K562 (cell line): ENCODE measurements around the gene CCL22.

Source experiments
- DACH1 ChIP-seq: fragments of 450-650 bp; IDR thresholded peaks from 2 replicates; pipeline ENCODE4 v1.6.1; 2018; ENCODE audit not compliant: partially characterized antibody
- EZH2 ChIP-seq: IDR thresholded peaks from 2 replicates; pipeline ENCODE4 v1.6.1; 2012; ENCODE audit warnings: low read depth, mild to moderate bottlenecking, inconsistent platforms, low read length, borderline replicate concordance
- FOXK1 ChIP-seq: sonication (generic); formaldehyde crosslinking; IDR thresholded peaks from 2 replicates; pipeline ENCODE4 v1.8.0; 2022; ENCODE audit warnings: missing genetic modification reagents, mild to moderate bottlenecking, borderline replicate concordance
- HDAC2 ChIP-seq: fragments of 450-650 bp; IDR thresholded peaks from 2 replicates; pipeline ENCODE4 v1.6.1; 2016; ENCODE audit warnings: mild to moderate bottlenecking
- MTF1 ChIP-seq: fragments of 250-450 bp; sonication (Bioruptor Pico); IDR thresholded peaks from 2 replicates; pipeline ENCODE4 v1.9.0; 2021; ENCODE audit warnings: moderate library complexity, mild to moderate bottlenecking, inconsistent platforms, borderline replicate concordance
- POLR2A ChIP-seq: fragments of 450-650 bp; conservative IDR thresholded peaks from 2 replicates; pipeline ENCODE4 v1.6.1; 2016
- SMAD1 ChIP-seq: fragments of 150-350 bp; IDR thresholded peaks from 2 replicates; pipeline ENCODE4 v1.6.1; 2014; ENCODE audit warnings: low read length, low read depth; ENCODE audit not compliant: partially characterized antibody
- SOX6 ChIP-seq: fragments of 450-650 bp; IDR thresholded peaks from 2 replicates; pipeline ENCODE4 v1.6.1; 2014; ENCODE audit warnings: mild to moderate bottlenecking
- TF ChIP-seq, protein P1 (sequence below): fragments of 250-450 bp; sonication (Bioruptor Pico); IDR thresholded peaks from 2 replicates; pipeline ENCODE4 v1.4.0; 2020; ENCODE audit warnings: mild to moderate bottlenecking, moderate library complexity
- TF ChIP-seq, protein P2 (sequence below): fragments of 150-350 bp; IDR thresholded peaks from 2 replicates; pipeline ENCODE4 v1.6.1; 2014; ENCODE audit warnings: low read depth, mild to moderate bottlenecking, low read length, borderline replicate concordance
- TF ChIP-seq, protein P3 (sequence below): sonication (generic); formaldehyde crosslinking; IDR thresholded peaks from 2 replicates; pipeline ENCODE4 v1.8.0; 2023; ENCODE audit warnings: mild to moderate bottlenecking, missing genetic modification reagents
- TF ChIP-seq, protein P4 (sequence below), 2 experiments: fragments of 450-650 bp in 1 of 2; sonication (generic) in 1 of 2; formaldehyde crosslinking; conservative IDR thresholded peaks; 2 replicates each; pipeline versions ENCODE4 v1.4.0 to v1.8.1; 2020 to 2022; ENCODE audit warnings: mild to moderate bottlenecking in 1 of 2, missing genetic modification reagents in 1 of 2
- TF ChIP-seq, protein P5 (sequence below), 3 experiments: IDR thresholded peaks in 2 of 3; conservative IDR thresholded peaks in 1 of 3; 2 replicates each; pipeline ENCODE4 v1.5.1; 2011 to 2012; ENCODE audit warnings: low read length in 3 of 3, mild to moderate bottlenecking in 3 of 3, control low read depth in 2 of 3, improper control_type of control experiment in 1 of 3, inconsistent platforms in 1 of 3, low read depth in 1 of 3, mixed read lengths in 1 of 3, moderate library complexity in 1 of 3; ENCODE audit not compliant: insufficient read depth in 2 of 3

DNA sequence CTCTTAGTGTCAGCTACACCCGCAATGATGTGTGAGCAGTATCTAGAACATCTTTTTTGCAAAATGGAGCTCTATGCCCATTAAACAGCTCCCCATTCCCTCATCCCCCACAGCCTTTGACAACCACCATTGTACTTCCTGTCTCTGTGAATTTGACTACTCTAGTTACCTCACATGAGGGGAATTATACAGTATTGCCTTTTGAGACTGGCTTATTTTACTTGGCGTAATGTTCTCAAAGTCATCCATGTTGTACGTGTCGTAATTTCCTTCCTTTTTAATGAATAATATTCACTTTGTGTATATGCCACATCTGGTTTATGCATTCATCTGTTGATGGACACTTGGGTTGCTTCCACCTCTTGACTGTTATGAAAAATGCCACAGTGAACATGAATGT is 23.2 kb upstream of the CCL22 start:
- TF ChIP-seq DACH1 (no peak), POLR2A (no peak), MTF1 (CRISPR knock-in tag) (no peak), EZH2 (no peak), FOXK1 (CRISPR knock-in tag) (no peak), SMAD1 (no peak), SOX6 (no peak), HDAC2 (no peak)
- TF ChIP-seq, protein P1, sequence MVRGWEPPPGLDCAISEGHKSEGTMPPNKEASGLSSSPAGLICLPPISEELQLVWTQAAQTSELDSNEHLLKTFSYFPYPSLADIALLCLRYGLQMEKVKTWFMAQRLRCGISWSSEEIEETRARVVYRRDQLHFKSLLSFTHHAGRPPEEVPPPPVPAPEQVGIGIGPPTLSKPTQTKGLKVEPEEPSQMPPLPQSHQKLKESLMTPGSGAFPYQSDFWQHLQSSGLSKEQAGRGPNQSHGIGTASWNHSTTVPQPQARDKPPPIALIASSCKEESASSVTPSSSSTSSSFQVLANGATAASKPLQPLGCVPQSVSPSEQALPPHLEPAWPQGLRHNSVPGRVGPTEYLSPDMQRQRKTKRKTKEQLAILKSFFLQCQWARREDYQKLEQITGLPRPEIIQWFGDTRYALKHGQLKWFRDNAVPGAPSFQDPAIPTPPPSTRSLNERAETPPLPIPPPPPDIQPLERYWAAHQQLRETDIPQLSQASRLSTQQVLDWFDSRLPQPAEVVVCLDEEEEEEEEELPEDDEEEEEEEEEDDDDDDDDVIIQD: no peak
- TF ChIP-seq, protein P2, sequence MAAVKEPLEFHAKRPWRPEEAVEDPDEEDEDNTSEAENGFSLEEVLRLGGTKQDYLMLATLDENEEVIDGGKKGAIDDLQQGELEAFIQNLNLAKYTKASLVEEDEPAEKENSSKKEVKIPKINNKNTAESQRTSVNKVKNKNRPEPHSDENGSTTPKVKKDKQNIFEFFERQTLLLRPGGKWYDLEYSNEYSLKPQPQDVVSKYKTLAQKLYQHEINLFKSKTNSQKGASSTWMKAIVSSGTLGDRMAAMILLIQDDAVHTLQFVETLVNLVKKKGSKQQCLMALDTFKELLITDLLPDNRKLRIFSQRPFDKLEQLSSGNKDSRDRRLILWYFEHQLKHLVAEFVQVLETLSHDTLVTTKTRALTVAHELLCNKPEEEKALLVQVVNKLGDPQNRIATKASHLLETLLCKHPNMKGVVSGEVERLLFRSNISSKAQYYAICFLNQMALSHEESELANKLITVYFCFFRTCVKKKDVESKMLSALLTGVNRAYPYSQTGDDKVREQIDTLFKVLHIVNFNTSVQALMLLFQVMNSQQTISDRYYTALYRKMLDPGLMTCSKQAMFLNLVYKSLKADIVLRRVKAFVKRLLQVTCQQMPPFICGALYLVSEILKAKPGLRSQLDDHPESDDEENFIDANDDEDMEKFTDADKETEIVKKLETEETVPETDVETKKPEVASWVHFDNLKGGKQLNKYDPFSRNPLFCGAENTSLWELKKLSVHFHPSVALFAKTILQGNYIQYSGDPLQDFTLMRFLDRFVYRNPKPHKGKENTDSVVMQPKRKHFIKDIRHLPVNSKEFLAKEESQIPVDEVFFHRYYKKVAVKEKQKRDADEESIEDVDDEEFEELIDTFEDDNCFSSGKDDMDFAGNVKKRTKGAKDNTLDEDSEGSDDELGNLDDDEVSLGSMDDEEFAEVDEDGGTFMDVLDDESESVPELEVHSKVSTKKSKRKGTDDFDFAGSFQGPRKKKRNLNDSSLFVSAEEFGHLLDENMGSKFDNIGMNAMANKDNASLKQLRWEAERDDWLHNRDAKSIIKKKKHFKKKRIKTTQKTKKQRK: no peak
- TF ChIP-seq, protein P3, sequence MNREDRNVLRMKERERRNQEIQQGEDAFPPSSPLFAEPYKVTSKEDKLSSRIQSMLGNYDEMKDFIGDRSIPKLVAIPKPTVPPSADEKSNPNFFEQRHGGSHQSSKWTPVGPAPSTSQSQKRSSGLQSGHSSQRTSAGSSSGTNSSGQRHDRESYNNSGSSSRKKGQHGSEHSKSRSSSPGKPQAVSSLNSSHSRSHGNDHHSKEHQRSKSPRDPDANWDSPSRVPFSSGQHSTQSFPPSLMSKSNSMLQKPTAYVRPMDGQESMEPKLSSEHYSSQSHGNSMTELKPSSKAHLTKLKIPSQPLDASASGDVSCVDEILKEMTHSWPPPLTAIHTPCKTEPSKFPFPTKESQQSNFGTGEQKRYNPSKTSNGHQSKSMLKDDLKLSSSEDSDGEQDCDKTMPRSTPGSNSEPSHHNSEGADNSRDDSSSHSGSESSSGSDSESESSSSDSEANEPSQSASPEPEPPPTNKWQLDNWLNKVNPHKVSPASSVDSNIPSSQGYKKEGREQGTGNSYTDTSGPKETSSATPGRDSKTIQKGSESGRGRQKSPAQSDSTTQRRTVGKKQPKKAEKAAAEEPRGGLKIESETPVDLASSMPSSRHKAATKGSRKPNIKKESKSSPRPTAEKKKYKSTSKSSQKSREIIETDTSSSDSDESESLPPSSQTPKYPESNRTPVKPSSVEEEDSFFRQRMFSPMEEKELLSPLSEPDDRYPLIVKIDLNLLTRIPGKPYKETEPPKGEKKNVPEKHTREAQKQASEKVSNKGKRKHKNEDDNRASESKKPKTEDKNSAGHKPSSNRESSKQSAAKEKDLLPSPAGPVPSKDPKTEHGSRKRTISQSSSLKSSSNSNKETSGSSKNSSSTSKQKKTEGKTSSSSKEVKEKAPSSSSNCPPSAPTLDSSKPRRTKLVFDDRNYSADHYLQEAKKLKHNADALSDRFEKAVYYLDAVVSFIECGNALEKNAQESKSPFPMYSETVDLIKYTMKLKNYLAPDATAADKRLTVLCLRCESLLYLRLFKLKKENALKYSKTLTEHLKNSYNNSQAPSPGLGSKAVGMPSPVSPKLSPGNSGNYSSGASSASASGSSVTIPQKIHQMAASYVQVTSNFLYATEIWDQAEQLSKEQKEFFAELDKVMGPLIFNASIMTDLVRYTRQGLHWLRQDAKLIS (CRISPR knock-in tag): no peak
- TF ChIP-seq, protein P4, sequence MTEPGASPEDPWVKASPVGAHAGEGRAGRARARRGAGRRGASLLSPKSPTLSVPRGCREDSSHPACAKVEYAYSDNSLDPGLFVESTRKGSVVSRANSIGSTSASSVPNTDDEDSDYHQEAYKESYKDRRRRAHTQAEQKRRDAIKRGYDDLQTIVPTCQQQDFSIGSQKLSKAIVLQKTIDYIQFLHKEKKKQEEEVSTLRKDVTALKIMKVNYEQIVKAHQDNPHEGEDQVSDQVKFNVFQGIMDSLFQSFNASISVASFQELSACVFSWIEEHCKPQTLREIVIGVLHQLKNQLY (CRISPR knock-in tag; conservative IDR thresholded peaks at IDR 0.05): no peak
- TF ChIP-seq, protein P5, sequence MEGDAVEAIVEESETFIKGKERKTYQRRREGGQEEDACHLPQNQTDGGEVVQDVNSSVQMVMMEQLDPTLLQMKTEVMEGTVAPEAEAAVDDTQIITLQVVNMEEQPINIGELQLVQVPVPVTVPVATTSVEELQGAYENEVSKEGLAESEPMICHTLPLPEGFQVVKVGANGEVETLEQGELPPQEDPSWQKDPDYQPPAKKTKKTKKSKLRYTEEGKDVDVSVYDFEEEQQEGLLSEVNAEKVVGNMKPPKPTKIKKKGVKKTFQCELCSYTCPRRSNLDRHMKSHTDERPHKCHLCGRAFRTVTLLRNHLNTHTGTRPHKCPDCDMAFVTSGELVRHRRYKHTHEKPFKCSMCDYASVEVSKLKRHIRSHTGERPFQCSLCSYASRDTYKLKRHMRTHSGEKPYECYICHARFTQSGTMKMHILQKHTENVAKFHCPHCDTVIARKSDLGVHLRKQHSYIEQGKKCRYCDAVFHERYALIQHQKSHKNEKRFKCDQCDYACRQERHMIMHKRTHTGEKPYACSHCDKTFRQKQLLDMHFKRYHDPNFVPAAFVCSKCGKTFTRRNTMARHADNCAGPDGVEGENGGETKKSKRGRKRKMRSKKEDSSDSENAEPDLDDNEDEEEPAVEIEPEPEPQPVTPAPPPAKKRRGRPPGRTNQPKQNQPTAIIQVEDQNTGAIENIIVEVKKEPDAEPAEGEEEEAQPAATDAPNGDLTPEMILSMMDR (IDR thresholded peaks at IDR 0.05 in 2 of 3, conservative IDR thresholded peaks at IDR 0.05 in 1 of 3; ENCODE audit: insufficient read depth in 2 of 3, low read depth in 1 of 3, low read length in 3 of 3): no peak
